Measurements from ENCODE around the gene DGKB. TPM values are rescaled to one million over a fixed set of nuclear protein-coding genes. Genes with fewer than 3 reads are reported as not detected.

DGKB gene
- total RNA-seq, 1 donor from 2014 or later, result 9.0 TPM

- FAIRE-seq (no peak), DNase-seq (ENCODE audit: low spot score in 2 of 2) (no peak)
Measured at GRCh38 chr7:14258441-14258840, 644.1 kb downstream of the DGKB start.

- no peak for DNase-seq (ENCODE audit: low spot score in 2 of 2)
- no peak for FAIRE-seq
Measured at GRCh38 chr7:14252458-14252857, 650.1 kb downstream of the DGKB start.

- no peak for FAIRE-seq
- DNase-seq (ENCODE audit: low spot score in 2 of 2), result no peak
Measured at GRCh38 chr7:14242175-14242574, 660.4 kb downstream of the DGKB start.

GRCh38 chr7:14236834-14237233 lies 665.7 kb downstream of the DGKB start:
- DNase-seq (ENCODE audit: low spot score in 2 of 2) (no peak), FAIRE-seq (no peak)

GRCh38 chr7:14235056-14235455 lies 667.5 kb downstream of the DGKB start:
- no peak for DNase-seq (ENCODE audit: low spot score in 2 of 2)
- no peak for FAIRE-seq

- DNase-seq (ENCODE audit: low spot score in 2 of 2), result no peak
- no peak for FAIRE-seq
Measured at GRCh38 chr7:14233868-14234369, 668.6 kb downstream of the DGKB start.

GRCh38 chr7:14233076-14233867 lies 669.3 kb downstream of the DGKB start:
- no peak for DNase-seq (ENCODE audit: low spot score in 2 of 2)
- FAIRE-seq, result no peak

- FAIRE-seq, result no peak
Measured at GRCh38 chr7:14229047-14229446, 673.5 kb downstream of the DGKB start.

GRCh38 chr7:14228341-14228740 lies 674.2 kb downstream of the DGKB start:
- FAIRE-seq (no peak), DNase-seq (ENCODE audit: low spot score in 2 of 2) (no peak)

More at GRCh38 chr7:14229047-14229446, 673.5 kb downstream of the DGKB start:
- no peak for DNase-seq (ENCODE audit: low spot score in 2 of 2)

- FAIRE-seq, result no peak
Measured at GRCh38 chr7:14226126-14226525, 676.4 kb downstream of the DGKB start.

GRCh38 chr7:14219125-14219524 lies 683.4 kb downstream of the DGKB start:
- DNase-seq (ENCODE audit: low spot score in 2 of 2), result no peak
- no peak for FAIRE-seq

More at GRCh38 chr7:14226126-14226525, 676.4 kb downstream of the DGKB start:
- DNase-seq (ENCODE audit: low spot score in 2 of 2), result no peak

GRCh38 chr7:14218338-14218737 lies 684.2 kb downstream of the DGKB start:
- no peak for DNase-seq (ENCODE audit: low spot score in 2 of 2)
- FAIRE-seq, result no peak

GRCh38 chr7:14209896-14210484 lies 692.6 kb downstream of the DGKB start:
- FAIRE-seq (no peak), DNase-seq (ENCODE audit: low spot score in 2 of 2) (no peak)

GRCh38 chr7:14207711-14208110 lies 694.8 kb downstream of the DGKB start:
- DNase-seq (ENCODE audit: low spot score in 2 of 2) (no peak), FAIRE-seq (no peak)

GRCh38 chr7:14207138-14207537 lies 695.4 kb downstream of the DGKB start:
- FAIRE-seq, result no peak

GRCh38 chr7:14206121-14206520 lies 696.4 kb downstream of the DGKB start:
- DNase-seq (ENCODE audit: low spot score in 2 of 2) (no peak), FAIRE-seq (no peak)

More at GRCh38 chr7:14207138-14207537, 695.4 kb downstream of the DGKB start:
- no peak for DNase-seq (ENCODE audit: low spot score in 2 of 2)

- DNase-seq (ENCODE audit: low spot score in 2 of 2), result no peak
- FAIRE-seq, result no peak
Measured at GRCh38 chr7:14201353-14201752, 701.2 kb downstream of the DGKB start.

- FAIRE-seq, result no peak
- no peak for DNase-seq (ENCODE audit: low spot score in 2 of 2)
Measured at GRCh38 chr7:14199336-14199735, 703.2 kb downstream of the DGKB start.

GRCh38 chr7:14197280-14197679 lies 705.3 kb downstream of the DGKB start:
- FAIRE-seq, result no peak

GRCh38 chr7:14196555-14196954 lies 706.0 kb downstream of the DGKB start:
- FAIRE-seq (no peak), DNase-seq (ENCODE audit: low spot score in 2 of 2) (no peak)

More at GRCh38 chr7:14197280-14197679, 705.3 kb downstream of the DGKB start:
- no peak for DNase-seq (ENCODE audit: low spot score in 2 of 2)

GRCh38 chr7:14195871-14196270 lies 706.7 kb downstream of the DGKB start:
- no peak for DNase-seq (ENCODE audit: low spot score in 2 of 2)
- no peak for FAIRE-seq

GRCh38 chr7:14195079-14195478 lies 707.5 kb downstream of the DGKB start:
- FAIRE-seq (no peak), DNase-seq (ENCODE audit: low spot score in 2 of 2) (no peak)

Data from frontal cortex (tissue), 4 donors.